ENCODE measurements around the gene SUGCT. TPM values are rescaled to one million over a fixed set of nuclear protein-coding genes. Genes with fewer than 3 reads are reported as not detected.

Gene SUGCT
- total RNA-seq, 4 donors from 2014 or later, result 0.83 to 7.1 (median 3.2) TPM

DNA sequence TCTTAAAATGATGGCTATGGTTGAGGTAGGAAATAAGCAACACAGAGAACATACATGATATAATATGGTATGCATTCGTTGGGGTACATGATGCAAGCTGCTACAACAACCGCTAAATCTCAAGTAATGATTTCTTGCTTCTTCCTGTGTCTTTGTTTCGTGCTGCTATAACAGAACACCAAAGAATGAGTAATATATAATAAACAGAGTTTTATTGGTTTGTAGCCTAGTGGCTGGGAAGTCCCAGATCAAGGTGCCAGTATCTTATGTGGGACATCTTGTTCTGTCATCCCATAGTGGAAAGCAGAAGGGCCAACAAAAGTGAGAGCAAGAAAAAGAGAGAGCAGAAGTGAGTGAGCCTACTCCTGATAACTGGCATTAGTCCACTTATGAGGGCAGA is 689.7 kb downstream of the SUGCT start:
- Histone ChIP-seq H3K27me3 (no peaks in the 10 kb centered on the region), H3K36me3 (no peaks in the 10 kb centered on the region), H3K4me1 (peaks cover 0 to 35% (median 20%) of the 10 kb centered on the region in 3 donors), H3K4me3 (no peak overlapping the region), H3K27ac (no peak overlapping the region), H3K9me3 (no peaks in the 10 kb centered on the region)
- 28 to 38% methylated on average over 3 of the region's 3 CpGs for WGBS, 2 donors
- TF ChIP-seq POLR2A (IDR thresholded peaks at IDR 0.05) (no peak), CTCF (IDR thresholded peaks at IDR 0.05) (no peak)
- intact Hi-C loops (cut with DNase I), result no loop called here
- DNase-seq, result no peak

- Histone ChIP-seq H3K4me1 (peaks cover 0 to 35% (median 20%) of the 10 kb centered on the region in 3 donors), H3K36me3 (no peaks in the 10 kb centered on the region), H3K9me3 (no peaks in the 10 kb centered on the region), H3K27me3 (no peaks in the 10 kb centered on the region), H3K4me3 (no peak overlapping the region), H3K27ac (peak overlapping the region; percentile 40 to 77 (median 54))
- no peak for TF ChIP-seq CTCF (IDR thresholded peaks at IDR 0.05)
- no peak for TF ChIP-seq POLR2A (IDR thresholded peaks at IDR 0.05)
- intact Hi-C loops (cut with DNase I), result no loop called here
- DNase-seq, result no peak
- WGBS, 2 donors, result 35 to 38% methylated on average over 3 of the region's 3 CpGs
Measured at GRCh38 chr7:40826411-40827221, 691.8 kb downstream of the SUGCT start.

DNA sequence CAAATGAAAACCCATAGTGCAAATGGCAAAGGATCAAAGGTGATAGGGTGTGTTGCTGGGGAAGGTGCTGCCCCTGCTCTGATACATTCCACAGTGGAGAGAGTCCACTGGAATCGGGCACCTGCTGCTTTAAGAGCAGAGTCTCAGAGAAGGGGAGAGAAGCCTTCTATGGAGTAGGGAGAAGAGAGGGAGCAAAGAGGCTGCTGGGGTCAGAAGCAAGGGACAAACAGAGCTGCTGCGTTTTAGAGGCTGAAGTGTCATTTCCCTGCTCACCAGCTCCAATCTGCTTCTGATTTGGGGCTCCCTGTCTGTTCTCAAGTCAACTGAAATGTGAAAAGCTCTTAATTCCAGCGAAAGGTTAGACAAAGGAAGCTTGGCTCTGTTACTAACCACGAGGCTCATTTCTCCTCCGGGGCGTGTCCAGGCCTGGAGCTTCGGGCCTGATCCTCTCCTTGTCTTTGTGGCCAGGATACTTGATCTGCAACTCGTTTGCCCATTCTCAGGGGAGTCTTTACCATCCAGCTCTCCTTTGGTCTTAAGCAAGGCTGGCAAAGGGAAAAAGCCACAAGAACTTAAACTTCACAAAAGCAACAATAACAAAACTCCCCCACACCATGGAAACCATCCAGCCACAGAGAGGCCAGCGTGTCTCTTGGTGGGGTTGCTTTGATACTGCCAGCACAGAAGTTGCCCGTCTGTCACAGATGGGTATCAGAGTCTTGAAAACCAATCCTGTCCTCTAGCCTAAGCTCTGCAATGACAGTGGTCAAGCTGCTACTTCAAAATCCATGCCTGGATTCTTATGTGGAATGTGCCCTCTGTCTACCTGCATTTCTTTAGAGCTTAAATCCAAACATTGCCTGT is 692.6 kb downstream of the SUGCT start:
- 15 to 36% methylated on average over 8 to 9 of the region's 10 CpGs for WGBS, 2 donors
- no peaks in the 10 kb centered on the region for H3K9me3 ChIP-seq
- intact Hi-C loops (cut with DNase I), result no loop called here
- no peaks in the 10 kb centered on the region for H3K27me3 ChIP-seq
- H3K4me1 ChIP-seq, result peaks cover 0 to 35% (median 20%) of the 10 kb centered on the region in 3 donors
- TF ChIP-seq POLR2A (IDR thresholded peaks at IDR 0.05) (no peak), CTCF (IDR thresholded peaks at IDR 0.05) (no peak)
- no peak for DNase-seq
- no peak overlapping the region for H3K4me3 ChIP-seq
- no peaks in the 10 kb centered on the region for H3K36me3 ChIP-seq
- peak overlapping the region; percentile 40 to 77 (median 54) for H3K27ac ChIP-seq

DNA sequence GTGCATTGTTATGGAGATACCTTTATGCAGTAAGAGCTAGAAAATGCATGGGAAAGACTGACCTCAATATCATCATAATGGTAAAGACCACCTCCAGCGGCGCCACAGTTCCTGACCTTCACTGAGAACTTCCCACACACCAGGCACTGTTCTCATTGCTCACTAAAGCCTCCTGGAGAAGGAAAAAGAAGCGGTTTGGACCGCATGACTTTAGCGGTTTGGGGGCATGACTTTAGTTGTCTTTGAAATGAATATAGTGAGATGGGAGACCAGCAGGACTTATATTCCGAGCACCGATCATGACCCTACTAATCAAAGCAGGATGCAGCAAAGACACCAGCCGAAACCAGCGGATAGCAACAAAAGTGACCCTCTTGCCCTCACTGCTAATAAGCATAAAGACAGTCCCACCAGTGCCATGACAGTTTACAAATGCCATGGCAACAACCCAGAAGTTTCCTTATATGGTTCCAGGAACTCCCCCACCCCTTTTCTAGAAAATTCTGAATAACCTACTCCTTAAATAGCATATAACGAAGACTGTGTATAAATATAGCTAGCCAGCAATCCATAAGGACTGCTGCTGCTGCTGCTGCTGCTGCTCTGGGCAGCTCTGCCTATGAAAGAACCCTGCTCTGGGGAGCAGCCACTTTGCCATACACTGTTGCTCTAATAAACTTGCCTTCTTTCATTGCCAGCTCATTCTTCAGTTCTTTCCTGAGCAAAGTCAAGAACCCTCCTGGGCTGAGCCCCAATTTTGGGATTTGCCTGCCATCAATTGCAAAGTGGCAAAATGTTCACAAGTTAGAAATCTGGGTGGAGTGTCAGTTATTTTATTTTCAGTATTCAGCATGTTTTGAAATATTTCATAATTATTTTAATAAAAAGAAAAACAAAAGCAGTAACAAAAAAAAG is 694.1 kb downstream of the SUGCT start:
- Histone ChIP-seq H3K4me3 (no peak overlapping the region), H3K4me1 (peaks cover 0 to 35% (median 20%) of the 10 kb centered on the region in 3 donors), H3K9me3 (no peaks in the 10 kb centered on the region), H3K27me3 (no peaks in the 10 kb centered on the region), H3K36me3 (no peaks in the 10 kb centered on the region), H3K27ac (no peak overlapping the region)
- 85 to 90% methylated on average over 10 of the region's 10 CpGs for WGBS, 2 donors
- DNase-seq, result no peak
- intact Hi-C loops (cut with DNase I), result no loop called here
- TF ChIP-seq CTCF (IDR thresholded peaks at IDR 0.05) (no peak), POLR2A (IDR thresholded peaks at IDR 0.05) (no peak)
